Endothelial cell of umbilical vein (primary cell): ENCODE measurements around the gene CCDC15. TPM values are rescaled to one million over a fixed set of nuclear protein-coding genes. Genes with fewer than 3 reads are reported as not detected.

Experiments used
- BruUV-seq: library from RNA; stranded (reverse); fragments of 400-500 nt; replicated peaks from 2 replicates; lab custom pipeline; 2021; lab: Mats Ljungman, UMichigan
- CTCF ChIA-PET: fragments of 300-600, 350-600 bp; sonication (Branson Sonifier 250); formaldehyde crosslinking; loops from one replicate; lab custom pipeline; 2021; ENCODE audit warnings: antibody characterized with exemption, inconsistent platforms; lab: Charles Lee
- POLR2A ChIA-PET: fragments of 300-600, 350-600 bp; sonication (Branson Sonifier 250); formaldehyde crosslinking; loops from one replicate; lab custom pipeline; 2021; ENCODE audit warnings: antibody characterized with exemption, inconsistent platforms; lab: Charles Lee
- DNase-seq: peaks from one replicate; pipeline ENCODE4 v3.0.0-alpha.2; 2011; ENCODE audit warnings: low read depth, low spot score
- FAIRE-seq: peaks from 2 replicates; lab custom pipeline; 2011; peaks lifted over from hg19 to GRCh38; lab: Jason Lieb, UNC
- H2AFZ ChIP-seq: 2 replicates; pipeline ENCODE4 v1.6.0; 2012; ENCODE audit warnings: low read depth, low read length, control low read depth, inconsistent platforms
- H3K27ac ChIP-seq: 2 replicates; pipeline ENCODE4 v1.5.1; 2011; ENCODE audit warnings: low read depth, mild to moderate bottlenecking, control low read depth, low read length, moderate library complexity; ENCODE audit not compliant: insufficient read depth
- H3K27me3 ChIP-seq, 2 experiments: 2 replicates each; pipeline versions ENCODE4 v1.6.0 to v1.6.1; 2011; ENCODE audit warnings: low read length in 2 of 2, mixed read lengths in 1 of 2; ENCODE audit not compliant: control insufficient read depth in 2 of 2, insufficient read depth in 2 of 2
- H3K36me3 ChIP-seq, 2 experiments: 2 replicates in 1 of 2; 3 replicates in 1 of 2; pipeline ENCODE4 v1.5.1; 2011; ENCODE audit warnings: low read length in 2 of 2, mild to moderate bottlenecking in 1 of 2, moderate library complexity in 1 of 2; ENCODE audit not compliant: control insufficient read depth in 2 of 2, insufficient read depth in 2 of 2; ENCODE audit errors: extremely low read depth in 1 of 2
- H3K4me1 ChIP-seq: 3 replicates; pipeline ENCODE4 v1.5.1; 2011; ENCODE audit warnings: mild to moderate bottlenecking, low read length; ENCODE audit not compliant: control insufficient read depth, insufficient read depth; ENCODE audit errors: extremely low read depth
- H3K4me2 ChIP-seq: 2 replicates; pipeline ENCODE4 v1.6.1; 2011; ENCODE audit warnings: low read length, control low read depth, mixed read lengths; ENCODE audit not compliant: insufficient read depth
- H3K4me3 ChIP-seq, 3 experiments: fragments of 200-600 bp in 1 of 3; sonication (generic), shearing (Covaris generic) in 1 of 3; replicated peaks in 1 of 3; 2 replicates each; pipeline ENCODE4 v1.5.1; 2011 to 2016; ENCODE audit warnings: control low read depth in 3 of 3, low read length in 3 of 3, mild to moderate bottlenecking in 2 of 3, inconsistent platforms in 1 of 3, low read depth in 1 of 3, moderate library complexity in 1 of 3; ENCODE audit not compliant: insufficient read depth in 1 of 3
- H3K79me2 ChIP-seq: 2 replicates; pipeline ENCODE4 v1.6.0; 2012; ENCODE audit warnings: low read length, inconsistent platforms; ENCODE audit not compliant: control insufficient read depth, insufficient read depth
- H3K9ac ChIP-seq: replicated peaks from 2 replicates; pipeline ENCODE3; 2011; ENCODE audit warnings: low read length, control low read depth; ENCODE audit not compliant: insufficient read depth; ENCODE audit errors: extremely low read depth
- H3K9me1 ChIP-seq: replicated peaks from 3 replicates; pipeline ENCODE4 v1.6.0; 2011; ENCODE audit warnings: mild to moderate bottlenecking, low read length; ENCODE audit not compliant: control insufficient read depth, insufficient read depth; ENCODE audit errors: extremely low read depth
- H3K9me3 ChIP-seq: replicated peaks from 2 replicates; pipeline ENCODE4 v1.5.1; 2012; ENCODE audit warnings: low read length, inconsistent platforms; ENCODE audit not compliant: control insufficient read depth, insufficient read depth
- H4K20me1 ChIP-seq: replicated peaks from 2 replicates; pipeline ENCODE3; 2011; ENCODE audit warnings: mild to moderate bottlenecking, low read length; ENCODE audit not compliant: control insufficient read depth, insufficient read depth; ENCODE audit errors: extremely low read depth
- EZH2 ChIP-seq: IDR thresholded peaks from 2 replicates; pipeline ENCODE4 v1.6.1; 2012; ENCODE audit warnings: borderline replicate concordance, low read depth, mild to moderate bottlenecking, moderate library complexity, low read length, inconsistent platforms; ENCODE audit not compliant: severe bottlenecking
- FOS ChIP-seq: IDR thresholded peaks from 2 replicates; pipeline ENCODE4 v1.6.1; 2011; ENCODE audit warnings: mild to moderate bottlenecking, low read length, moderate library complexity, borderline replicate concordance; ENCODE audit not compliant: insufficient read depth
- GATA2 ChIP-seq: IDR thresholded peaks from 2 replicates; pipeline ENCODE4 v1.7.0; 2011; ENCODE audit warnings: low read depth, mild to moderate bottlenecking, moderate library complexity, mixed read lengths, low read length; ENCODE audit not compliant: insufficient read length, insufficient read depth
- JUN ChIP-seq: IDR thresholded peaks from 2 replicates; pipeline ENCODE4 v1.6.1; 2011; ENCODE audit warnings: borderline replicate concordance, low read depth; ENCODE audit not compliant: insufficient read length, insufficient read depth
- MYC ChIP-seq: IDR thresholded peaks from one replicate; pipeline ENCODE4 v1.6.1; 2011; ENCODE audit warnings: mild to moderate bottlenecking, low read depth, low read length
- POLR2A ChIP-seq: IDR thresholded peaks from 2 replicates; pipeline ENCODE4 v1.6.1; 2012; ENCODE audit warnings: low read depth, mild to moderate bottlenecking, control low read depth, low read length
- POLR2AphosphoS5 ChIP-seq: IDR thresholded peaks from 2 replicates; pipeline ENCODE4 v1.6.1; 2012; ENCODE audit warnings: low read depth, mild to moderate bottlenecking, control low read depth, low read length, moderate library complexity; ENCODE audit not compliant: insufficient read depth
- dilution Hi-C: fragments of 300-500 bp; cut with MboI; formaldehyde crosslinking; loops from one replicate; pipeline ENCODE4 v1.15.0; 2019; ENCODE audit warnings: low sequenced_read_pairs; ENCODE audit not compliant: extremely low pct_ligation_motif_present
- intact Hi-C: fragments of 100-400 bp; cut with micrococcal nuclease; formaldehyde crosslinking; loops from one replicate; pipeline ENCODE4 v1.10.0; 2022
- polyA plus RNA-seq, 4 experiments: library from polyadenylated mRNA; depleted of rRNA in 3 of 4; stranded (reverse) in 3 of 4; unstranded in 1 of 4; fragments of >200 nt; gene quantifications; 2 replicates each; pipeline versions ENCODE4 v1.2.1 to v1.2.3, GENCODE V29; 2011 to 2012; ENCODE audit warnings: missing spikeins in 1 of 4
- total RNA-seq: library from RNA; stranded (reverse); gene quantifications from 2 replicates; pipeline ENCODE4 v1.2.3, GENCODE V29; 2021
- TF ChIP-seq, protein P1 (sequence below): IDR thresholded peaks from 2 replicates; pipeline ENCODE4 v1.6.1; 2011; ENCODE audit not compliant: insufficient read depth, insufficient read length
- TF ChIP-seq, protein P2 (sequence below), 2 donors: IDR thresholded peaks; 1 replicate in 1 of 2; 2 replicates in 1 of 2; pipeline ENCODE4 v1.5.1; 2011; ENCODE audit warnings: low read length in 2 of 2, mild to moderate bottlenecking in 2 of 2, moderate library complexity in 2 of 2, control low read depth in 1 of 2, inconsistent platforms in 1 of 2, low read depth in 1 of 2; ENCODE audit not compliant: insufficient read depth in 1 of 2; ENCODE audit errors: extremely low read depth in 1 of 2

Gene CCDC15
- total and polyA plus RNA-seq, 2 donors (not counting 3 experiments of a cell fraction or from before 2014, with no cell fraction given), result 0.75 to 3.8 TPM

DNA sequence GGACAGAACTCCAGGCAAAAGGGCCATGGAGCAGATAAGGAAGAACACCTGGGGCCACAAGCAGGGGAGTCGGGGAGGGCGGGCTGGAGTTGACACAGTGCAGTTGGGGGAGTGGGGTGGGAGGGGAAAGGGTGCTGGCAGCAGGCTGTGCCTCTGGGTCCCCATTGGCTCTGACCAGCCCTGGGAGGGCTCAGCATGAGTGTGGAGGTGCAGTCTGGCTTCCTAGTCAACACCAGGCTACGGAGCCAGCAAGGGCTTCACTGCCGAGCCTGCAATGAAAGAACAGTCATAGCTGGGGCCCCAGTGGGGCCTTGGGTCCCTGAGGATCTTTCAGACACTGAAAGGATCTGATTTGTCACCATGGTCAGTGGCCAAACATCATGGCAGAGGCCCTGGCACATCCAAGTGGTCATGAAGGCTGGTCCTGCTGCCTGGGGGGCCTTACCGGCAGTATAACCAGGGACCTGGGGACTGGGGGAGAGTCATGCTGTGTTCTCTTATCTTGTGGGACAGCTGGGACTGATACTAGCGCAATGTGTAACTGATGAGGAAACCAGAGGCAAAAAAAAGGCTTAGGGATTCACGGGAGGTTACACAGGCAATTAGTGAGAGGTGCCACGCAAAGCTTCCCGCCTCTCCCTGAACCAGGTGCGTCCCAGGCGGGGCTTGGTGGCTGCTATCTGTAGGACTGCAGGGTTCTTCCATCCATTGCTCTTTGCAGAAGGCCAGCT, 120.7 kb downstream of the CCDC15 start:
- intact Hi-C loops, result no loop called here

More for the DNA sequence above, 120.7 kb downstream of the CCDC15 start:
- no peak overlapping the region for H3K4me2 ChIP-seq
- TF ChIP-seq MYC (no peak), POLR2AphosphoS5 (no peak), GATA2 (no peak), POLR2A (no peak), EZH2 (no peak), FOS (no peak), JUN (no peak)
- TF ChIP-seq, protein P1, sequence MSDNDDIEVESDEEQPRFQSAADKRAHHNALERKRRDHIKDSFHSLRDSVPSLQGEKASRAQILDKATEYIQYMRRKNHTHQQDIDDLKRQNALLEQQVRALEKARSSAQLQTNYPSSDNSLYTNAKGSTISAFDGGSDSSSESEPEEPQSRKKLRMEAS, result no peak
- TF ChIP-seq, protein P2, sequence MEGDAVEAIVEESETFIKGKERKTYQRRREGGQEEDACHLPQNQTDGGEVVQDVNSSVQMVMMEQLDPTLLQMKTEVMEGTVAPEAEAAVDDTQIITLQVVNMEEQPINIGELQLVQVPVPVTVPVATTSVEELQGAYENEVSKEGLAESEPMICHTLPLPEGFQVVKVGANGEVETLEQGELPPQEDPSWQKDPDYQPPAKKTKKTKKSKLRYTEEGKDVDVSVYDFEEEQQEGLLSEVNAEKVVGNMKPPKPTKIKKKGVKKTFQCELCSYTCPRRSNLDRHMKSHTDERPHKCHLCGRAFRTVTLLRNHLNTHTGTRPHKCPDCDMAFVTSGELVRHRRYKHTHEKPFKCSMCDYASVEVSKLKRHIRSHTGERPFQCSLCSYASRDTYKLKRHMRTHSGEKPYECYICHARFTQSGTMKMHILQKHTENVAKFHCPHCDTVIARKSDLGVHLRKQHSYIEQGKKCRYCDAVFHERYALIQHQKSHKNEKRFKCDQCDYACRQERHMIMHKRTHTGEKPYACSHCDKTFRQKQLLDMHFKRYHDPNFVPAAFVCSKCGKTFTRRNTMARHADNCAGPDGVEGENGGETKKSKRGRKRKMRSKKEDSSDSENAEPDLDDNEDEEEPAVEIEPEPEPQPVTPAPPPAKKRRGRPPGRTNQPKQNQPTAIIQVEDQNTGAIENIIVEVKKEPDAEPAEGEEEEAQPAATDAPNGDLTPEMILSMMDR (IDR thresholded peaks at IDR 0.05; ENCODE audit: extremely low read depth in 1 of 2, insufficient read depth in 1 of 2, low read depth in 1 of 2, low read length in 2 of 2), result no peak
- POLR2A ChIA-PET, result no interaction called here
- no peak overlapping the region for H3K4me3 ChIP-seq
- H3K9me1 ChIP-seq, result no peaks in the 10 kb centered on the region
- dilution Hi-C loops, result no loop called here
- no peaks in the 10 kb centered on the region for H3K27me3 ChIP-seq
- FAIRE-seq (no peak), DNase-seq (no peak)
- H2AFZ ChIP-seq, result no peak overlapping the region
- H3K79me2 ChIP-seq, result no peaks in the 10 kb centered on the region
- CTCF ChIA-PET, result interaction anchor here (1.4 to 1.7 kb wide), 2 partner anchors 11 to 49 kb away, joined by 4 read pairs; partner anchors contain the start of gene SLC37A2
- no peak overlapping the region for H3K9ac ChIP-seq
- H3K27ac ChIP-seq, result no peak overlapping the region
- no TSS peak for BruUV-seq
- peaks cover 8% of the 10 kb centered on the region for H3K4me1 ChIP-seq
- no peaks in the 10 kb centered on the region for H3K36me3 ChIP-seq
- H3K9me3 ChIP-seq, result no peaks in the 10 kb centered on the region
- no peaks in the 10 kb centered on the region for H4K20me1 ChIP-seq
